ENCODE results near the gene NUDT4B.
"Not testable (repeated sequence)": the region's sequence is repeated elsewhere in the genome, so short reads cannot be mapped to it uniquely, and the experiment has no call there.

NUDT4B gene

GRCh38 chr1:148738667-148739066, 9.9 kb upstream of the NUDT4B start:
- DNase-seq: not testable (repeated sequence)

DNA sequence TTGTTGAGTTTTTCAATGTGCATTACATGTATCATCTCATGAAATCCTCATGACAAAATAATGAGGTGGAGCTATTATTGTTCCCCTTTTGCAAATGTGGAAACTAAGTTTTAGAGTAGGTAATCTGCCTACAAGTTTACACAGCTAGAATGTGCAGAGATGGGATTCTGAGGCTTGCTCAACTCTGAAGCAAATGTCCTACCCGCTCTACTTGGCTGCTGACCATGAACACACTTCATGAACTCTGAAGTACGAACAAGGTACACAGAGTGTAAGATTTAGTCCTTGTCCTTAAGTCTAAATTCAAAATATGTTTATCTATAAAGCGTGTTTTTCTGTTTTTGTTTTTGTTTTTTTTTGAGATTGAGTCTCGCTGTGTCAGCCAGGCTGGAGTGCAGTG, 5.4 kb upstream of the NUDT4B start:
- DNase-seq: not testable (repeated sequence)

DNA sequence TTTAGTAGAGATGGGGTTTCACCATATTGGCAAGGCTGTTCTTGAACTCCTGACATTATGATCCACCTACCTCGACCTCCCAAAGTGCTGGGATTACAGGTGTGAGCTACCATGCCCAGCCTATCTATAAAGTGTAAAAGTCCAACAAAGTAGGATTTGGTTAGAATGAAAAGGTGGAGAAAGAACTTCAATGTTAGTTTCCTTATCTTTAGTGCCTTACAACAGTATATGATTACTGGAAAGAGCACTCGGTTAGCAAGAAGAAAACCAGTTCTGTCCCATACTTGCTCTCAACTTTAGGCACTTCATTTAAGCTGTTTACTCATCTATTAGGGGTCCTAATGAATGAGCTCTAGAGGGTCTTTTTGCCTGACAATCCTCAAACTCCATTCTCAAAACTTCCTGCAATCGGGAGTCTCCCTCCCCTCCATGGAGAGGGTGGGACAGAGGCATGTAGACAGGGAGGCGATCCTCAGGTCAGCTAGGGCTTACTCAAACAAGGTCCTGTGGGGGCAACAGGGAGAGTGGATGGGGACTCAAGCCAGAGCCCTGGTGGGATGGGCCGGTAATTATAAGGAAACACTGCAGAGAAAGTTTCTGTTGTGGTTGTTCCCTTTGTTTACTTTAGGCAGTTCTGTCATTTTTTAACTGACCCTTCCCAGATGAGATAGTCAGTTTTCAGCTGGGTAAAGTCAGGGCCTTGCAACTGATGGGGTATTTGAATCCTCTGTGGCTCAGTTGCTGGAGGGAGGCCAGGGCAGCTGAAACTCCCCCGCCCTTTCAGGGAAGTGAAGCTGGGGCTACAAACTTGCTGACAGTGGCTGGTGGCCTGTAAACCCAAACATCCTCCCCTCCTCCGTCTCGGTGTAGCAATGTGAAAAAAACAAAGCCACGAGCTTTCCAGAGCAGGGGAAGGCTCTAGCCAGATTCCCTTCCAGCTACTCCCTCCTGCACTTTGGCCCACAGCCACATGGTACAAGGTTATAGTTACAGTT, 4.6 kb upstream of the NUDT4B start:
- not testable (repeated sequence) for DNase-seq

- not testable (repeated sequence) for DNase-seq
Observed at GRCh38 chr1:148749335-148749681, 734 bp downstream of the NUDT4B start.

GRCh38 chr1:148756231-148756630, 7.7 kb downstream of the NUDT4B start:
- DNase-seq: not testable (repeated sequence)

DNA sequence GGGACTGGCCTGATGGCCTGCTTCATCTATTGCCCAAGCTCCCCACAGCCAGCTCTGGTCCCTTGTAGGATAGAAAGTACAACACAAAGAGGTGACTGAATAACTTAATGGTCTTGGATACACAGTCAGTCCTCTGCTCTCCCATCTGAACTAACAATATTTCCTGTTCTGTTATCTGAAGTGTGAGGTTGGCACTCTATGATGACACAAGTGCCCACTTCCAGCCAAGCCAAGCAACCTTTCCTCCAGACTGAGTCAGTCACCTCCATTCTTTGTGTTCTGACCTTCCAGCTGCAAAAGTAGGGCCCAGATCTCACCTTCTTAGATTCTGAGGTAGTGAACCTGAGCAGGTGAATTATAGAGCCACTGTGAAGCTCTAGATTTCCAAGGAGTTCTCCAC, 8.9 kb downstream of the NUDT4B start:
- not testable (repeated sequence) for DNase-seq

GRCh38 chr1:148758412-148758811, 9.8 kb downstream of the NUDT4B start:
- DNase-seq: not testable (repeated sequence)

- not testable (repeated sequence) for DNase-seq
Observed at GRCh38 chr1:148758925-148759324, 10.4 kb downstream of the NUDT4B start.

- not testable (repeated sequence) for DNase-seq
Observed at GRCh38 chr1:148759749-148760148, 11.2 kb downstream of the NUDT4B start.

- DNase-seq: not testable (repeated sequence)
Observed at GRCh38 chr1:148760206-148760605, 11.6 kb downstream of the NUDT4B start.

GRCh38 chr1:148761360-148761759, 12.8 kb downstream of the NUDT4B start:
- not testable (repeated sequence) for DNase-seq

DNA sequence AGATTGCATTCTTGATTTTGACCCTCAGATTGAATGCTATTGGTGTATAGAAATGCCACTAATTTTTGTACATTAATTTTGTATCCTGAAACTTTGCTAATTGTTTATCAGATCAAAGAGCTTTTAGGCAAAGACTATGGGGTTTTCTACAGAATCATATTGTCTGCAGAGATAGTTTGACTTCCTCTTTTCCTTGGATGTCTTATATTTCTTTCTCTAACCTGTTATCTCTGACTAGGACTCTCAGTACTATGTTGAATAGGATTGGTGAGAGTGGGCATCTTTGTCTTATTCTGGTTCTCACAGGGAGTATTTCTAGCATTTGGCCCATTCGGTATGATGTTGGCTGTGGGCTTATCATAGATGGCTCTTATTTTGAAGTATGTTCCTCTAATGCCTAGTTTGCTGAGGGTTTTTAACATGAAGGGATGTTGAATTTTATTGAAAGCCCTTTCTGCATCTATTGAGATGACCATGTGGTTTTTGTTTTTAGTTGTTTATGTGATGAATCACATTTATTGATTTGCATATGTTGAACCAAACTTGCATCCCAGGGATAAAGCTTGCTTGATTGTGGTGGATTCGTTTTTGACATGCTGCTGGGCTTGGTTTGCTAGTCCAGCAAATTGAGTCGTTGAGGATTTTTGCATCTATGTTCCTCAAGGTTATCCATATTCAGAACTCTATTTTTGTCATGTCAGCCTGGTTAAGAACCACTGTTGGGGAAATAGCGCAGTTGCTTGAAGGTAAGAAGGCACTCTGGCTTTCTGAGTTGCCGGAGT, 16.9 kb downstream of the NUDT4B start:
- DNase-seq: not testable (repeated sequence)

GRCh38 chr1:148768541-148768940, 20.0 kb downstream of the NUDT4B start:
- DNase-seq: not testable (repeated sequence)

DNA sequence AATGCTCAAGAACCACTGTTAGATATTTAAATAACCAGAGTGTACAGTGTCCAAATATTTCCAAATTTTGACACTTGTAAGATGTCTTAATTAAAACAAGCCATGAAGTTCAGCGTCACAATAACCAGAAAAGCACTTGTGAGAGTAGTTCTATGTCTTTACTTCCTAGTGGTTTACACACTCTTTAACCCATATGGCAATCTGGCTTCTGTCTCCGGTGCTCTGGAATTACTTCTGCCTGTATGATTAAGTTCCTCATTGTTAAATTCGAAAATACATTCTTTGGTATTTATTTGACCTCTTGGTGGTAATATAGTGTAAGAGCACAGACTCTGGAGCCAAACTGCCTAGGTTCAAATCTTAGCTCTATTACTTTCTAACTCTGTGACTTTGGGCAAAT, 20.9 kb downstream of the NUDT4B start:
- not testable (repeated sequence) for DNase-seq

DNA sequence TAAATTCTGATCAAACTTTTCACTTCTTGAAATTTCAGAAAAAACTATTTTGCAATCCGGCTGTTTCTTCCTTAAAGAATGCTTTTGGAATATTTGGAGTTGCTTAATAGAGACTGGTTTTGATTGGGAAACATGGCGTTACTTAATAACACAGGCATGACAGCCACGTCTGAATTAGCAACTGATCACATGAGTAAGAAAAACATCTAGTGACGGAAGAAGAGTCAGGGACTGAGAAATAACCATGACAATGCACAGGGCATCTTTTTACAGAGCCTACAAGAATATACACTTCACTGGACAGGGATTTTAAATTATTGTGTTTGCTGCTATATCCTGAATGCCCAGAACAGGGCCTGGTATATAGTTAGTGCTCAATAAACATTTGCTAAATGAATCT, 25.1 kb downstream of the NUDT4B start:
- DNase-seq: not testable (repeated sequence)

DNA sequence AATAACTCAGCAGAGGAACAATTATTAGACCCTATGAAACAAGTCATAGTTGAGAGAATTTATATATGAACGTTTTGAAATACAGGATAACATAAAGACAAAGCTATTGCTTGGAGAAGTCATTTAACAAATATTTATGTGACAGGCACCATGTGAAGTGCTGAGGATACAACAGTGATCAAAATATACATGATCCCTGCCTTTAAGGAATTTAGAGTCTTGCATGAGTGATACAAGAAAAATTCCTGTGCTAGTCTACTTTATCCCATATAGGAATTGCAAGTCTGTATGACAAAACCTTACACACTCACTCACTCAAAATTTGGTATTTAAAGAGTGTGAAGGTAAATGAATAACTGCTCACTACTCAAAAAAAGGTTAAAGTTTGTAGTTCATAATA, 25.5 kb downstream of the NUDT4B start:
- not testable (repeated sequence) for DNase-seq

- not testable (repeated sequence) for DNase-seq
Observed at GRCh38 chr1:148775263-148775662, 26.7 kb downstream of the NUDT4B start.

DNA sequence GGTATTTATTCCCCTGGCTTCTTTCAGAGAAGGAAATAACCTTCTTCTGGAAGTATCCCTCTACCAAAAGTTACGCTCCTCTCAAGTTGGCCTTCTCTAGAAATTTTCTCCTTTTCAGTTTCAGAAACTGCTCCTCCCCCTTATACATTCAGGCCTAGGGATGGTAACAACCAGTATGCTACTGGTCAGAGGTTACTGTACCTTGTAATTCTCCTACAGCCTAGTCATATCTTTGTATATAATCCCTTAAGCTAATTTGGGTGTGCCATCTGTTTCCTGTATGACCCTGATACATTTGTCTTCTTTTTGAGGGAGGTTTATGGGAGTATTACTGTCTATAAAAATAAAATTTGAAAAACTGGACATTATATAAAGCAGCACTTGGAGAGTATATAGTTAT, 29.1 kb downstream of the NUDT4B start:
- not testable (repeated sequence) for DNase-seq

DNA sequence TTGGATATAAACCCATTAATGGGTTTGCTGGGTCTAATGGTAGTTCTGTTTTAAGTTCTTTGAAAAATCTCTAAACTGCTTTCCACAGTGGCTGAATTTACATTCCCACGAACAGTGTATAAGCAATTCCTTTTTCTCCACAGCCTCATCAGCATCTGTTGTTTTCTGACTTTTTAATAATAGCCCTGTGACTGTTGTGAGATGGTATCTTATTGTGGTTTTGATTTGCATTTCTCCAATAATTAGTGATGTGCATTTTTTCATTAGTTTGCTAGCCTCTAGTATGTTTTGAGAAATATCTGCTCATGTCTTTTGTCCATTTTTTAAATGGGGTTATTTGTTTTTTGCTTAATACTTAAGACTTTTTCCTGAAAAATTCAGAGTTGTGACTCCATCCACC, 31.8 kb downstream of the NUDT4B start:
- not testable (repeated sequence) for DNase-seq

- DNase-seq: not testable (repeated sequence)
Observed at GRCh38 chr1:148791543-148792099, 43.0 kb downstream of the NUDT4B start.

DNA sequence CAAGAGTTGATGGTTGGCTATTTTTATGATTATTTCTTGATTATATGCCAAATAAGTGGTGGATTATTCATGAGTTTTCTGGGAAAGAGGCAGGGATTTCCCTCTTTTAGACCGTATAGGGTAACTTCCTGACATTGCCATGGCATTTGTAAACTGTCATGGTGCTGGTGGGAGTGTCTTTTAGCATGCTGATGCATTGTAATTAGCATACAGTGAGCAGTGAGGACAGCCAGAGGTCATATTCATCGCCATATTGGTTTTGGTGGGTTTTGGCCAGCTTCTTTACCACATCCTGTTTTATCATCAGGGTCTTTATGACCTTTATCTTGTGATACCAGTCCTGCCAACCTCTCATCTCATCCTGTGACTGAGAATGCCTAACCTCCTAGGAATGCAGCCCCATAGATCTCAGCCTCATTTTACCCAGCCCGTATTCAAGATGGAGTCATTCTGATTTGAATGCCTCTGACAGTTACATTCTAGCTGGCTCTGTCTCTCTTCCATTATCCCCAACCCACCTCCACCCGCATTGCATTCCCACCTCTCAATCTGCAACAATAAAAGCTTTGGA, 45.3 kb downstream of the NUDT4B start:
- not testable (repeated sequence) for DNase-seq
